ENCODE data around the gene CREB3L2.

DNA sequence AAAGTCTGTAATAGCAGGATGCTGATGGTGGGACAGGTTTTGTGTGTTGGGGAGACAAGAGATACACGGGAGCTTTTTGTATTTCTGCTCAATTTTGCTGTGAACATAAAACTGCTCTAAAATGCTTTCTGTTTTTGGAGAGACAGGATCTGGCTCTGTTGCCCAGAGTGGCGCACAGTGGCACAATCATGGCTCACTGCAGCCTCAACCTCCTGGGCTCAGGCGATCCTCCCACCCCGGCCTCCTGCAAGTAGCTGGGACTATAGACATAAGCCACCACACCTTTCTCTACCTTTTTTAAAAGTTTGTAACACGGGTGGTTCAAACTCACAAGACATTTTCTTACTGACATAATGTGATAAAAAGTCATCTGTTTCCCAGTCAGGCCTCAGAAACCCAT, 14.3 kb downstream of the CREB3L2 start:
- TF ChIP-seq, protein P1, sequence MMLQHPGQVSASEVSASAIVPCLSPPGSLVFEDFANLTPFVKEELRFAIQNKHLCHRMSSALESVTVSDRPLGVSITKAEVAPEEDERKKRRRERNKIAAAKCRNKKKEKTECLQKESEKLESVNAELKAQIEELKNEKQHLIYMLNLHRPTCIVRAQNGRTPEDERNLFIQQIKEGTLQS (CRISPR knock-in tag; conservative IDR thresholded peaks at IDR 0.05) = no peak
- TF ChIP-seq, protein P2, sequence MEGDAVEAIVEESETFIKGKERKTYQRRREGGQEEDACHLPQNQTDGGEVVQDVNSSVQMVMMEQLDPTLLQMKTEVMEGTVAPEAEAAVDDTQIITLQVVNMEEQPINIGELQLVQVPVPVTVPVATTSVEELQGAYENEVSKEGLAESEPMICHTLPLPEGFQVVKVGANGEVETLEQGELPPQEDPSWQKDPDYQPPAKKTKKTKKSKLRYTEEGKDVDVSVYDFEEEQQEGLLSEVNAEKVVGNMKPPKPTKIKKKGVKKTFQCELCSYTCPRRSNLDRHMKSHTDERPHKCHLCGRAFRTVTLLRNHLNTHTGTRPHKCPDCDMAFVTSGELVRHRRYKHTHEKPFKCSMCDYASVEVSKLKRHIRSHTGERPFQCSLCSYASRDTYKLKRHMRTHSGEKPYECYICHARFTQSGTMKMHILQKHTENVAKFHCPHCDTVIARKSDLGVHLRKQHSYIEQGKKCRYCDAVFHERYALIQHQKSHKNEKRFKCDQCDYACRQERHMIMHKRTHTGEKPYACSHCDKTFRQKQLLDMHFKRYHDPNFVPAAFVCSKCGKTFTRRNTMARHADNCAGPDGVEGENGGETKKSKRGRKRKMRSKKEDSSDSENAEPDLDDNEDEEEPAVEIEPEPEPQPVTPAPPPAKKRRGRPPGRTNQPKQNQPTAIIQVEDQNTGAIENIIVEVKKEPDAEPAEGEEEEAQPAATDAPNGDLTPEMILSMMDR (IDR thresholded peaks at IDR 0.05) = no peak
- TF ChIP-seq, protein P3, sequence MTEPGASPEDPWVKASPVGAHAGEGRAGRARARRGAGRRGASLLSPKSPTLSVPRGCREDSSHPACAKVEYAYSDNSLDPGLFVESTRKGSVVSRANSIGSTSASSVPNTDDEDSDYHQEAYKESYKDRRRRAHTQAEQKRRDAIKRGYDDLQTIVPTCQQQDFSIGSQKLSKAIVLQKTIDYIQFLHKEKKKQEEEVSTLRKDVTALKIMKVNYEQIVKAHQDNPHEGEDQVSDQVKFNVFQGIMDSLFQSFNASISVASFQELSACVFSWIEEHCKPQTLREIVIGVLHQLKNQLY (CRISPR knock-in tag; IDR thresholded peaks at IDR 0.05) = no peak
- TF ChIP-seq, protein P4, sequence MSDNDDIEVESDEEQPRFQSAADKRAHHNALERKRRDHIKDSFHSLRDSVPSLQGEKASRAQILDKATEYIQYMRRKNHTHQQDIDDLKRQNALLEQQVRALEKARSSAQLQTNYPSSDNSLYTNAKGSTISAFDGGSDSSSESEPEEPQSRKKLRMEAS (CRISPR knock-in tag; IDR thresholded peaks at IDR 0.05) = no peak
- TF ChIP-seq, protein P5, sequence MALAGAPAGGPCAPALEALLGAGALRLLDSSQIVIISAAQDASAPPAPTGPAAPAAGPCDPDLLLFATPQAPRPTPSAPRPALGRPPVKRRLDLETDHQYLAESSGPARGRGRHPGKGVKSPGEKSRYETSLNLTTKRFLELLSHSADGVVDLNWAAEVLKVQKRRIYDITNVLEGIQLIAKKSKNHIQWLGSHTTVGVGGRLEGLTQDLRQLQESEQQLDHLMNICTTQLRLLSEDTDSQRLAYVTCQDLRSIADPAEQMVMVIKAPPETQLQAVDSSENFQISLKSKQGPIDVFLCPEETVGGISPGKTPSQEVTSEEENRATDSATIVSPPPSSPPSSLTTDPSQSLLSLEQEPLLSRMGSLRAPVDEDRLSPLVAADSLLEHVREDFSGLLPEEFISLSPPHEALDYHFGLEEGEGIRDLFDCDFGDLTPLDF (CRISPR knock-in tag; IDR thresholded peaks at IDR 0.05) = no peak
